Epithelial cell of proximal tubule (primary cell): ENCODE results near the gene ARHGEF19. TPM values are rescaled to one million over a fixed set of nuclear protein-coding genes. Genes with fewer than 3 reads are reported as not detected.

Source experiments
- DNase-seq: peaks from one replicate; pipeline ENCODE4 v3.0.0-alpha.2; 2011; ENCODE audit warnings: low read depth
- H3K4me3 ChIP-seq: 2 replicates; pipeline ENCODE4 v1.5.1; 2011; ENCODE audit warnings: low read depth, mild to moderate bottlenecking, low read length
- total RNA-seq: library from RNA; depleted of rRNA; stranded (reverse); fragments of >200 nt; gene quantifications from 2 replicates; pipeline ENCODE4 v1.2.3, GENCODE V29; 2015
- TF ChIP-seq, protein P1 (sequence below): conservative IDR thresholded peaks from 2 replicates; pipeline ENCODE4 v1.5.1; 2012; ENCODE audit warnings: low read depth, mild to moderate bottlenecking, low read length

The ARHGEF19 gene
- total RNA-seq, 1 donor from 2014 or later, result 14.3 TPM

DNA sequence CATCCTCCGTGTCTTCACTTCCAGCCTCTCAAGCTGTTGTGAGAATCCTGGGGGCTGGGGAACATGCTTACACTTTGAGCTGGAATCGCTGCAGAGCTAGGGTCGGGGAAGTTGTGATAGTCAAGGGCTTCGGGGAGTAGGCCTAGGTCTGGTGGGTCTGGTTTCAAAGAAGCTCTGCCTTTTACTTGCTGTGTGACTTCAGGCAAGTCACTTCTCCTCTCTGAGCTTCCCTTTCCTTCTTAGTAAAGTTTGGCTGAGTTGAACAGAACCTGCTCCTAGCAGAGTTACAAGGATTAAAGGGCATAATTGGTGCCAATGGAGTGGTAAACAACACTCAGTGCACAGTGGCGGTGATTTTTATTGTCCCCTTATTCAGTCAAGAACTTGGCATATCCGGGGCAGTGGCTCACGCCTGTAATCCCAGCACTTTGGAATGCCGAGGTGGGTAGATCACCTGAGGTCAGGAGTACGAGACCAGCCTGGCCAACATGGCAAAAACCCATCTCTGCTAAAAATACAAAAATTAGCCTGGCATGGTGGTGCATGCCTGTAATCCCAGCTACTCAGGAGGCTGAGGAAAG lies 25.7 kb downstream of the ARHGEF19 start:
- no peak overlapping the region for H3K4me3 ChIP-seq
- DNase-seq, result no peak
- TF ChIP-seq, protein P1, sequence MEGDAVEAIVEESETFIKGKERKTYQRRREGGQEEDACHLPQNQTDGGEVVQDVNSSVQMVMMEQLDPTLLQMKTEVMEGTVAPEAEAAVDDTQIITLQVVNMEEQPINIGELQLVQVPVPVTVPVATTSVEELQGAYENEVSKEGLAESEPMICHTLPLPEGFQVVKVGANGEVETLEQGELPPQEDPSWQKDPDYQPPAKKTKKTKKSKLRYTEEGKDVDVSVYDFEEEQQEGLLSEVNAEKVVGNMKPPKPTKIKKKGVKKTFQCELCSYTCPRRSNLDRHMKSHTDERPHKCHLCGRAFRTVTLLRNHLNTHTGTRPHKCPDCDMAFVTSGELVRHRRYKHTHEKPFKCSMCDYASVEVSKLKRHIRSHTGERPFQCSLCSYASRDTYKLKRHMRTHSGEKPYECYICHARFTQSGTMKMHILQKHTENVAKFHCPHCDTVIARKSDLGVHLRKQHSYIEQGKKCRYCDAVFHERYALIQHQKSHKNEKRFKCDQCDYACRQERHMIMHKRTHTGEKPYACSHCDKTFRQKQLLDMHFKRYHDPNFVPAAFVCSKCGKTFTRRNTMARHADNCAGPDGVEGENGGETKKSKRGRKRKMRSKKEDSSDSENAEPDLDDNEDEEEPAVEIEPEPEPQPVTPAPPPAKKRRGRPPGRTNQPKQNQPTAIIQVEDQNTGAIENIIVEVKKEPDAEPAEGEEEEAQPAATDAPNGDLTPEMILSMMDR, result no peak

DNA sequence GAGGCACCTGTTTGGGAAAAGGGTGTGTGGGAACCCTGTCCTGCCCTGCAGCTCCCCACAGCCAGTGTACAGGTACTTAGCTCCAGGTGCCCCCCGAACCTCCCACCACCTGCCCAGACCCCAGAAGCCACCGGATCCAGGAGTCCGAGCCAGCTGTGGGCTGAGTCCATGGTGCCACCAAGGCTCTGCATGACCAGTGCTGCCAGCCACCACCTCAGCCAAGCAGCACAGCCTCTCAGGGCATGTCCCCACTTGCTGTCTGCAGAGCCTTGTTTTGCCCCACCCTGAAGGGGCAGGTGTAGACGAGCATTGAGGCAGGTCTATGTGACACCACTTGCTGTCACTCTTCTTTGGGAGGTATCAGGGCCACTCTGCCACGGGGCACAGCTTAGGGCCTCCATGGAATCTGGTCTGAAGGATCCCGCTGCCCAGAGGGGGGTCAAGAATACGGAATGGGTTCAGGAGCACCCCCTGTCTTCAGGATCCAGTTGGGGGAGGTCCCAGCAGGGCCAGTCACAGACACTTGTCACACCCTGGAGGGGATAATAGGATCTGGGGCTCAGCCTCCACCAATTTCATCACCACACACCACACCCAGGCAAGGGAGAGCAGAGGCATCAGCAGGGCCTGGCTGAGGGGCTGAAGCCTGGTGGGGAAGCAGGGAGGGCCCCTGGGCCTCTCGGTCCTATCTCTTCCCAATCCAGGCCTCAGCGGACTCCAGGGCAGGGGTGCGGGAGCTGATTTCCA lies 27.7 kb downstream of the ARHGEF19 start:
- no peak for DNase-seq
- H3K4me3 ChIP-seq, result no peak overlapping the region
- TF ChIP-seq, protein P1, result no peak

DNA sequence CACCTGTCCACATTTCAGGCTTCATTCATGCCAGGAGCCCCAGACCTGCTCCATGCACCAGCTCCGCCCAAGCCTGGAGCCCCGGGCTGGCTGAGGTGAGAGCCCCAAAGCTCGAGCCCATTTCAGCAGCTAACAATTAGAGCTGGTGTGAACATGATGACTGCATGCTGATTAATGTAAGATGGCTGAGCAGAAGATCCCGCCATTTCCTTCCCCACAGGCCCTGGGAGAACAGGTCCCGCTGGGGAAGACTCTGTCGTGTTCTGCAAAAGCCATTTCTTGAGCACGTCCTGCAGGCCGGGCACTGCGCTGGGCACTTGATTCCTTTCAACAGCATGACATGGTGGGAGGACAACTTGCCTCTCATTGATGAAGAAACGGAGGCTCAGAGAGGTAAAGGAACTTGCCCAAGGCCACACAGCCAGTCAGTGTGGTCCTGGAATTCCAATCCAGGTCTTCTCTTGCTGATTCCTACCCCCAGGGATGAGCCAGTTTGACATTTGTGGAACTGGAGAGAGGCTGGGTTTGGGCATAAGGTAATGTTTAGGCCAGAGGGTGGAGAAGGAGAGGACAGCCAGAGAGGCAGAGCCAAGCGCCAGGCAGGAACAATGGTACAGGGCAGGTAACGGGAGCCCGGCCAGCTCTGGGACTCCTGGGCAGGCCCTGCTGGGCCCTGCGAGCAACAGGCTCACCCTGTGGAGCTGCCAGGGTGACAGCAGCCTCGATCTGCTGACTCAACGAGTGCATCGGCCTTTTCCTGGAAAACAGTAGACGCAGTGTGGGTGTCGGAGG lies 28.5 kb downstream of the ARHGEF19 start:
- DNase-seq, result no peak
- H3K4me3 ChIP-seq, result no peak overlapping the region
- TF ChIP-seq, protein P1, result no peak

DNA sequence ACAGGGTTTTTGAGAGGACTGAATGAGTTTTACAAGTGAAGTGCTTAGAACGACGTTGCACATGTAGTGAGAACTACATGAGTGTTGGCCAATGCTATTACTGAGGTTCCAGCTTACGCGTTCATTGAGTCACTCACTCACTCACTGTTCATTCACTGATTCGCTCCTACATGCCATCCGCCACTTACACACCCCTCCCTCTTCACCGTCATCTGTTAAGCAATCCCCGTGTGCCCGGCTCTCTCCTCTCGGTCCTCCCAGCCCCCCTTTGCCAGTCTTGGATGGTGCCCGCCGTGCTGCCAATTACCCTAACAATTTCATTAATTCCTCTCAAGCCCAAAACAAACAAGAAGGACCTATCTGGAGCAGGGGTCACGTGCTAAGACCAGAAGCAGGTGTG lies 29.3 kb downstream of the ARHGEF19 start:
- H3K4me3 ChIP-seq, result no peak overlapping the region
- TF ChIP-seq, protein P1, result no peak
- DNase-seq, result no peak

DNA sequence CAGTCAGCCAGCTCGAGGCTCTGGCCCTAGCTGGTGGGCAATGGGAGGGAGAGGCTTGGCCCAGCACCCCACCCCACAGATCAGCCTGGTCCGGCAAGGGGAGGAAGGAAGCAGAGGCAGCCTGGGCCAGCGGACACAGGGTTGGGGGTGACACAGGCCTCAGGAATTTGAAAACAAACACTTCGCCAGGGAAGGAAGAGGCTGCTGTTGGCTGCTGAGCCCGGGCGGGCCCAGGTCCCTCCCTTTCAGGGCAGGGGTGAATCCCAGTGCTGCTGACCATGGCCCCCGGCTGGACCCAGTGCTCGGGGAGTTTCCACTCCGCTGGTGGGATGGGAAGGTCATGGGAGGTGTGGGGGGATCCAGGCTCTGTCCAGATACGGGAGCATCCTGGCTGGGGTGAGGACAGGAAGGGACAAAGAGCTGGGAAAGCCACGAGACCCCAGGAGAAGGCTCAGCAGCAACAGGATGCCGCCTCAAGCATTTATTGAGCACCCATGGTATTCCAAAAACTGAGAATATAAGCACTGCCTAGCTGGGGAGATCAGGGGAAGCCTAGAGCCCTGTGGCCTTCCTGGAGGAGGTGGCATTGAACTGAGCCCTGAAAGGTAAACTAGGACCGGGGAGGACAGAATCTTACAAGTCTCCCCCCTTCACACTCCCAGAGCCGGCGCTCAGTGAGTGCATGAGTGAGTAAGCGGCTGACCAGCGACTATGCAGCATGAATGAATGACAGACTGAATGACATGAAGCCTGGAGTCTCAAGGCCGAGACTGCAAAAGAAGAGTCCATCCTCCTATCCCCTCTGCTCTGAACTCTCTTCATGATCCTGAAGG lies 30.3 kb downstream of the ARHGEF19 start:
- no peak overlapping the region for H3K4me3 ChIP-seq
- no peak for DNase-seq
- TF ChIP-seq, protein P1, result no peak

DNA sequence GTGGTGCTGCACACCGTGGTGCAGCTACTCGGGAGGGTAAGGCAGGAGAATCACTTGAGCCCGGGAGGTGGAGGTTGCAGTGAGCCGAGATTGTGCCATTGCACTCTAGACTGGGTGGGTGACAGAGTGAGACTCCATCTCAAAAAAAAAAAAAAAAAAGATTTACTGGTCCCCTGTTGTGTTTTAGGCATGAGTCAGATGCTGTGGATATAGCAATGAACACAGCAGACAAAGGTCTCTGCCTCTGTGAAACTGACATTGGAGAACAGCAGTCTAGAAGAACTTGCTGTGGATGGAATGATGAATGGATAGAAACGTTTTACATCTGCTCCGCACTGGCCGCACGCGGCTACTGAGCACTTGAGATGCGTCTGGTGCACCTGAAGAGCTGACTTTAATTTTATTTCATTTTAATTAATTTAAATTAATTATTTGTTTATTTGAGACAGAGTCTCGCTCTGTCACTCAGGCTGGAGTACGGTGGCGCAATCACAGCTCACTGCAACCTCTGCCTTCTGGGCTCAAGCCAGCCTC lies 32.1 kb downstream of the ARHGEF19 start:
- TF ChIP-seq, protein P1, result no peak
- no peak overlapping the region for H3K4me3 ChIP-seq
- no peak for DNase-seq
